Hepatocyte (in vitro differentiated cells): ENCODE measurements around the gene DYSF. TPM values are rescaled to one million over a fixed set of nuclear protein-coding genes. Genes with fewer than 3 reads are reported as not detected.
A peak's percentile ranks its signal among the peaks of the same experiment; 100 is the strongest.

ENCODE experiments used
- DNase-seq: peaks from one replicate; pipeline ENCODE4 v3.0.0-alpha.2; 2016; ENCODE audit warnings: low spot score
- H2AFZ ChIP-seq: fragments of 200-600 bp; sonication (generic); 2 replicates; pipeline ENCODE4 v1.6.0; 2016; ENCODE audit warnings: antibody characterized with exemption, mild to moderate bottlenecking
- H3K27ac ChIP-seq: fragments of 200-600 bp; sonication (generic); 2 replicates; pipeline ENCODE4 v1.5.1; 2016; ENCODE audit warnings: mild to moderate bottlenecking
- H3K27me3 ChIP-seq: fragments of 200-600 bp; sonication (generic); 2 replicates; pipeline ENCODE4 v1.6.1; 2016
- H3K36me3 ChIP-seq: fragments of 200-600 bp; sonication (generic); replicated peaks from 2 replicates; pipeline ENCODE4 v1.5.1; 2016; ENCODE audit warnings: low read depth; ENCODE audit not compliant: insufficient read depth
- H3K4me1 ChIP-seq: fragments of 200-600 bp; sonication (generic); 2 replicates; pipeline ENCODE4 v1.5.1; 2016; ENCODE audit warnings: mild to moderate bottlenecking, moderate library complexity; ENCODE audit not compliant: insufficient read depth
- H3K4me2 ChIP-seq: fragments of 200-600 bp; sonication (generic); 2 replicates; pipeline ENCODE4 v1.6.0; 2016
- H3K4me3 ChIP-seq: fragments of 200-600 bp; sonication (generic); 2 replicates; pipeline ENCODE4 v1.5.1; 2016; ENCODE audit warnings: mild to moderate bottlenecking
- H3K79me2 ChIP-seq: fragments of 200-600 bp; sonication (generic); 2 replicates; pipeline ENCODE4 v1.6.0; 2017; ENCODE audit warnings: mild to moderate bottlenecking
- H3K9me2 ChIP-seq: fragments of 200-600 bp; sonication (generic); replicated peaks from 2 replicates; pipeline ENCODE4 v1.6.0; 2017; ENCODE audit warnings: mild to moderate bottlenecking; ENCODE audit not compliant: insufficient read depth
- H3K9me3 ChIP-seq: fragments of 200-600 bp; sonication (generic); 2 replicates; pipeline ENCODE4 v1.5.1; 2016; ENCODE audit warnings: low read depth, mild to moderate bottlenecking
- H4K20me1 ChIP-seq: fragments of 200-600 bp; sonication (generic); 2 replicates; pipeline ENCODE4 v1.6.0; 2016; ENCODE audit warnings: mild to moderate bottlenecking; ENCODE audit not compliant: insufficient read depth, poor library complexity, severe bottlenecking
- CTCF ChIP-seq: fragments of 200-600 bp; sonication (generic); IDR thresholded peaks from 2 replicates; pipeline ENCODE4 v1.5.1; 2016; ENCODE audit warnings: antibody characterized with exemption, mild to moderate bottlenecking; ENCODE audit not compliant: poor library complexity
- EZH2 ChIP-seq: fragments of 200-600 bp; sonication (generic); IDR thresholded peaks from 2 replicates; pipeline ENCODE4 v1.6.1; 2016; ENCODE audit warnings: antibody characterized with exemption, mild to moderate bottlenecking, borderline replicate concordance
- EZH2phosphoT487 ChIP-seq: fragments of 200-600 bp; sonication (generic); IDR thresholded peaks from one replicate; pipeline ENCODE4 v1.6.1; 2018; ENCODE audit warnings: antibody characterized with exemption, mild to moderate bottlenecking, low read depth, moderate library complexity; ENCODE audit not compliant: unreplicated experiment, severe bottlenecking
- WGBS: methylation state at CpG from one replicate; pipeline ENCODE4 v1.1.6; 2016; ENCODE audit warnings: low lambda C conversion rate; ENCODE audit errors: missing lambda C conversion rate; 5-methylcytosine and 5-hydroxymethylcytosine counted together
- polyA plus RNA-seq: library from polyadenylated mRNA; unstranded; fragments of >200 nt; fragmentation: Nextera tagmentation; extraction: Ambion mirVana; gene quantifications from 2 replicates; pipeline ENCODE4 v1.2.1, GENCODE V29; 2016
- total RNA-seq: library from RNA; depleted of rRNA; stranded (reverse); fragments of >200 nt; gene quantifications from 2 replicates; pipeline ENCODE4 v1.2.3, GENCODE V29; 2014

DYSF gene
- total and polyA plus RNA-seq, 2 experiments from 2014 or later = 0.25 to 0.90 TPM

DNA sequence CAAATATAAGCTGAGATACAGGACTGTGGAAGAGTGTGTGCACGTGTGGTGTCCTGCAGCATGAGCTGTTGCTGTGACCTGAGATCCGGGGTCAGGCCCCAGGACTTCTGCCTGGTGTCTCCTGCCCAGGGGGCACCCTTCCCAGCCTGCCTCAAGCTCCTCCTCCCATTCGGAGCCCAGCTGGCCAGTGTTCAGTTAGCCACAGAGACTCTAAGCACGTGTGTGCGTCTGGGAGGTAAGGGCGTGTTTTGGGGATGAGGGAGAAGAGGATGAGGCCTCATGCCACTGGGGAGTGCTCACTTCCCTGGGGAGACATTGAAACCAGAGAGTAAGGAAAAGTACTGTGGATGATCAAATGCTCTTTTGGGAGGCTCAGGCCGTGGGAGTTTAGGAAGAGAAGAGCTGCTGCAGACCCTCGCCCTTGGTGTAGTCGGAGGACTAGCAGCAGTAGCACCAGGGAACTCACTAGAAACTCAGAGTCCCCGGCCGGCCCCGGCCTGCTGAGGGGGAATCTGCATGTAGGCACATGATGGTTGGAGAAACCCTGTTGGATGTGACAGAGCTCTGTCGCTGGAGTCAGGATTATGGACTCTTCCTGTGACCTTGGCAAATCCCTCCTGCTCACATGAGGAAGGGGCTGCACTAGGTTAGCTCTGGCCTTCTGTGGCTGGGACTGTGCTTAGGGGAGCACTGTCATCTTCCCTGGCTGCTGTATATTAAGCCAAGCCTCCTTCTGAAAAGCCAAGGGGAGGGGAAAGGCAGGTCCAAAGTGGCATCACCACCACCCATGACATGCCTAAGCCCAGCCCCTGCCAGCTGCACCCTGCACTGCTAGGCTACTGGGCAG, 231.1 kb downstream of the DYSF start:
- Histone ChIP-seq H3K27me3 (no peaks in the 10 kb centered on the region), H3K4me3 (no peak overlapping the region), H3K79me2 (no peaks in the 10 kb centered on the region), H3K4me1 (peaks cover 10% of the 10 kb centered on the region), H3K9me3 (no peaks in the 10 kb centered on the region), H4K20me1 (no peaks in the 10 kb centered on the region), H3K27ac (no peak overlapping the region), H3K36me3 (no peaks in the 10 kb centered on the region), H3K4me2 (no peak overlapping the region), H2AFZ (no peak overlapping the region), H3K9me2 (no peaks in the 10 kb centered on the region)
- TF ChIP-seq EZH2 = no peak
- TF ChIP-seq EZH2phosphoT487 = no peak
- DNase-seq = no peak
- 84% methylated on average over 13 of the region's 13 CpGs for WGBS

DNA sequence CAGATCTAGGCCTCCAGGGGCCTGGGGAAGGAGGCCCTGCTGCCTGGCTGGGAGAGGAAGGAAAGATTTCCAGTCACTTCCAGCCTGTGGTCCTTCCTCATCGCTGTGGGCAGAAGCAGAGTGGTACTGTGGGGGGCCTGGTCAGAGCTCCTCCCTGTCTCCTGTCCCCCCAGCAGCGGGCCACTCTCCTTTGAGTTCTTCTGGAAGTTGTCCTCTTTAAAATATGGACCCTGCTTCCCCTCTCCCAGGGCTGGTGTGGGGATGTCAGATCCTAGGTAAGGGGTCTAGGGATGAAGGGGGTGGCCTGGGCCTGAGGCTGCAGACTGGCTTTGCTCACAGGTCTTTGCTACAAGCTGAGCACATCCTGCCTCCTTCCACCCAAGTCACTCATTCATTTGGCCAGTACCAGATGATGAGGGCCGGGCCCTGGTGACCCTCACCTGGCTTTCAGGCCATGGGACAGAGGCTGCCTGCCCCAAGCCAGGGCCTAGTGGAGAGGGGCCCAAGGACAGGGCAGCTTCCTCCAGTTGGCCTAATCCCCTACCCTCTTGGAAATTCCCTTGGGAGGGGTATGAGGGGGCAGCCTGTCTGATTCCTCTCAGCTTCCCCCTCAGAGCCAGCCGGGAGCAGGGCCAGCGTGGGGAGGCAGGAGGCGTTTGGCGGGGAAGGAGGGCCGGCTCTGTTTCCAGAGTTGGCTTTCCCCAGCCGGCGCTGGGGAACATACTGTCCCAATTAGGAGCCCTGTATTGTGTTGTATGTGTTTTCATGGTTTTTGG, 231.9 kb downstream of the DYSF start:
- WGBS = 67% methylated on average over 10 of the region's 10 CpGs
- Histone ChIP-seq H3K4me3 (no peak overlapping the region), H3K4me2 (no peak overlapping the region), H3K9me3 (no peaks in the 10 kb centered on the region), H3K4me1 (peaks cover 4% of the 10 kb centered on the region), H4K20me1 (no peaks in the 10 kb centered on the region), H3K27me3 (no peaks in the 10 kb centered on the region), H3K27ac (peak overlapping the region; percentile 48), H2AFZ (no peak overlapping the region), H3K36me3 (no peaks in the 10 kb centered on the region), H3K79me2 (no peaks in the 10 kb centered on the region), H3K9me2 (no peaks in the 10 kb centered on the region)
- DNase-seq = peak; percentile 25
- no peak for TF ChIP-seq EZH2phosphoT487
- no peak for TF ChIP-seq CTCF
- TF ChIP-seq EZH2 = no peak

DNA sequence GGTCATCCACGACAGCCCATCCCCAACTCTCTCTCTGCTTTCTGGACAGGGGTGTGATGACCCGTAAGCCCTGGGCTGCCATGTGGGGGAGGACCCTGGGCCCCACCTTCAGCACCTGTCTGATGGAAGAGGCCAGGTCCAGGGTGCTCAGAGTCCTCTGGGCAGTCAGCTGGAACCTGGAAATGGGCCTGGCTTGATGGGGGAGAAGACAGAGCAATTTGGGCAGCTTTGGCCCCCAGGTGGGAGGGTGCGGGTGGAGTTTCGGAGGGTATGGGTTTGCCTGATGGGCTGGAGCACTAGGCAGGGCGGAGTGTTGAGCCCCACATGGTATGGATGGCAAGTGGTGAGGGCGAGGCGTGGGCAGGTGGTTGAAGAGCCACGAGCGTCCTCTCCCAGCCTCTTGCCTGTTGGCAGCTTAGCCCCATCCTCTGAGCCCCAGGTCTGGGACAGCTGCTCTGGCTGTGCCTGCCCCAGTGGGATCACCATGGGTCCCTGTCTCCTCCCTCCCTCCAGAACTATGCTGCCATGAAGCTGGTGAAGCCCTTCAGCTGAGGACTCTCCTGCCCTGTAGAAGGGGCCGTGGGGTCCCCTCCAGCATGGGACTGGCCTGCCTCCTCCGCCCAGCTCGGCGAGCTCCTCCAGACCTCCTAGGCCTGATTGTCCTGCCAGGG, 232.7 kb downstream of the DYSF start:
- peaks cover 5% of the 10 kb centered on the region for H3K27me3 ChIP-seq
- H4K20me1 ChIP-seq = no peaks in the 10 kb centered on the region
- 92% methylated on average over 12 of the region's 13 CpGs for WGBS
- no peak for DNase-seq
- no peak overlapping the region for H3K27ac ChIP-seq
- H3K36me3 ChIP-seq = no peaks in the 10 kb centered on the region
- no peaks in the 10 kb centered on the region for H3K9me2 ChIP-seq
- H2AFZ ChIP-seq = no peak overlapping the region
- TF ChIP-seq CTCF (no peak), EZH2 (no peak), EZH2phosphoT487 (no peak)
- H3K4me2 ChIP-seq = no peak overlapping the region
- H3K4me3 ChIP-seq = no peak overlapping the region
- no peaks in the 10 kb centered on the region for H3K9me3 ChIP-seq
- H3K79me2 ChIP-seq = no peaks in the 10 kb centered on the region
- H3K4me1 ChIP-seq = peaks cover 4% of the 10 kb centered on the region
